H1 (cell line): ENCODE data around the gene C2CD5. TPM values are rescaled to one million over a fixed set of nuclear protein-coding genes. Genes with fewer than 3 reads are reported as not detected.

Experiments used
- TCF12 ChIP-seq: IDR thresholded peaks from 2 replicates; pipeline ENCODE4 v1.6.1; 2011; ENCODE audit warnings: low read depth, mild to moderate bottlenecking, low read length
- polyA plus RNA-seq, 7 experiments: library from polyadenylated mRNA; depleted of rRNA in 3 of 7; stranded (reverse) in 5 of 7; unstranded in 2 of 7; fragments of >200 nt in 5 of 7; fragments of 200-250 nt in 2 of 7; gene quantifications; 1 replicate in 5 of 7; 2 replicates in 1 of 7; 4 replicates in 1 of 7; pipeline versions ENCODE4 v1.2.1 to v1.2.3, GENCODE V29; 2011 to 2013; ENCODE audit warnings: missing spikeins in 2 of 7, mixed read lengths in 2 of 7
- total RNA-seq: library from RNA; stranded (reverse); fragmentation: NEBNext Ultra II Directional; extraction: Animal tissue kit (Norgen Biotek cat#: 25700); gene quantifications from 2 replicates; pipeline ENCODE4 v1.2.1, GENCODE V29; 2021

Gene C2CD5
- total and polyA plus RNA-seq, 2 of the 8 experiments (the other 6 are each of a cell fraction or from before 2014, with no cell fraction given) = 21.9 to 45.9 TPM

- TF ChIP-seq TCF12 = no peak
- TF ChIP-seq, all 59 proteins: peak for 0
Measured at GRCh38 chr12:22476133-22476532, 68.2 kb downstream of the C2CD5 start (continued).
